ENCODE results near the gene PFKFB3.
A peak's percentile ranks its signal among the peaks of the same experiment; 100 is the strongest.

PFKFB3 gene

GRCh38 chr10:6202684-6203330 is at the start of gene PFKFB3:
TSS of gene PFKFB3 (plus strand) at chr10:6202932. CDS start at chr10:6203261, 329 bp downstream.
- WGBS (ENCODE audit: insufficient coverage, insufficient read length): no CpG with 5 or more reads among the region's 75 CpGs
- Histone ChIP-seq H3K4me1 (ENCODE audit: control insufficient read depth, insufficient read depth, low read length) (peaks cover 4% of the 10 kb centered on the region; the same call in 1 of the 2 replicates), H3K9me3 (ENCODE audit: control insufficient read depth, insufficient read depth, low read length) (no peaks in the 10 kb centered on the region), H3K27ac (ENCODE audit: low read length) (no peak within 1 kb of the TSS), H3K27me3 (ENCODE audit: control insufficient read depth, insufficient read depth, low read length) (peaks cover 25% of the 10 kb centered on the region), H3K36me3 (ENCODE audit: control insufficient read depth, insufficient read depth, low read length) (no peaks in the 10 kb centered on the region), H3K4me3 (ENCODE audit: low read length) (peak within 1 kb of the TSS; percentile 69)
- DNase-seq (ENCODE audit: low read depth, low spot score): peak; percentile 81

GRCh38 chr10:6153845-6154244 is 48.9 kb upstream of the PFKFB3 start:
- WGBS (ENCODE audit: insufficient coverage, insufficient read length): no CpG with 5 or more reads among the region's 7 CpGs
- H3K4me1 ChIP-seq (ENCODE audit: control insufficient read depth, insufficient read depth, low read length): no peaks in the 10 kb centered on the region

DNA sequence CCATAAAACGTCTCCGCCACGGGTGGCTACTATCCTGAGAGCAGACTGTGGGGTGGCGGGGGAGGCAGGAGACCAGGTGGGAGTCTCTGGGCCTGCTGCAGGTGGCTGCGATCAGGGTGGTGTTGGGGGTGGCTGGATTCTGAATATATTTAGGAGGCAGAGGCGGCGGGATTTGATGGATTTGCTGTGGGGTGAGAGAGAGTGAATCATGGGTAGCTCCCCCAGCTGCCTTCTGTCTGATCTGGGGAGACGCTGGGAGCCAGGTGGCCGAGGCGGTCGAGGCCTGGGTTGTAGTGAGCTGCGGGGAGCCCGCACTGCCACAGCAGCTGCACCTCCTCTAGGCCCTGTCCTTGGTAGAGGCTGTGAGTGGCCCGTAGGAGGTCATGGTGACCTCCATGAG is 48.2 kb upstream of the PFKFB3 start:
- Histone ChIP-seq H3K36me3 (ENCODE audit: control insufficient read depth, insufficient read depth, low read length) (no peaks in the 10 kb centered on the region), H3K4me1 (ENCODE audit: control insufficient read depth, insufficient read depth, low read length) (no peaks in the 10 kb centered on the region), H3K4me3 (ENCODE audit: low read length) (no peak overlapping the region), H3K27me3 (ENCODE audit: control insufficient read depth, insufficient read depth, low read length) (no peaks in the 10 kb centered on the region), H3K9me3 (ENCODE audit: control insufficient read depth, insufficient read depth, low read length) (no peaks in the 10 kb centered on the region), H3K27ac (ENCODE audit: low read length) (no peak overlapping the region)
- no CpG with 5 or more reads among the region's 14 CpGs for WGBS (ENCODE audit: insufficient coverage, insufficient read length)
- DNase-seq (ENCODE audit: low read depth, low spot score): no peak

More at GRCh38 chr10:6153845-6154244, 48.9 kb upstream of the PFKFB3 start:
- no peak overlapping the region for H3K27ac ChIP-seq (ENCODE audit: low read length)
- H3K9me3 ChIP-seq (ENCODE audit: control insufficient read depth, insufficient read depth, low read length): no peaks in the 10 kb centered on the region
- no peak for DNase-seq (ENCODE audit: low read depth, low spot score)
- H3K4me3 ChIP-seq (ENCODE audit: low read length): no peak overlapping the region
- no peaks in the 10 kb centered on the region for H3K36me3 ChIP-seq (ENCODE audit: control insufficient read depth, insufficient read depth, low read length)
- H3K27me3 ChIP-seq (ENCODE audit: control insufficient read depth, insufficient read depth, low read length): no peaks in the 10 kb centered on the region

DNA sequence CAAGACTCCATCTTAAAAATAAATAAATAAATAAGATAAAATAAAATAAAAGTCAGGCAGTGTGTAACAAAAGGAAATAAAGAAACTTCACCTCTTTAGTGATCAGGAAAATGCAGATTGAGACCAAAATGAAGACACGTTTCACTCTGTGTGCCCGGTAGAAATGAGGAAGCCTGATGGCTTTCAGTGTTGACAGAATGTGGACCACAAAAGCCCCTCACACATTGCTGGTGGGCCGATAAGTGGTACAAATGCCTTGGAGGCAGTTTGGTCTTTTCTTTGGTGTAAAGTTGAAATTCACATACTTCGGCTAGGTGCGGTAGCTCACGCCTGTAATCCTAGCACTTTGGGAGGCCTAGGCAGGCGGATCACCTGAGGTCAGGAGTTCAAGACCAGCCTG is 44.5 kb upstream of the PFKFB3 start:
- Histone ChIP-seq H3K27ac (ENCODE audit: low read length) (no peak overlapping the region), H3K36me3 (ENCODE audit: control insufficient read depth, insufficient read depth, low read length) (no peaks in the 10 kb centered on the region), H3K4me3 (ENCODE audit: low read length) (no peak overlapping the region), H3K27me3 (ENCODE audit: control insufficient read depth, insufficient read depth, low read length) (no peaks in the 10 kb centered on the region), H3K4me1 (ENCODE audit: control insufficient read depth, insufficient read depth, low read length) (no peaks in the 10 kb centered on the region), H3K9me3 (ENCODE audit: control insufficient read depth, insufficient read depth, low read length) (no peaks in the 10 kb centered on the region)
- no CpG with 5 or more reads among the region's 7 CpGs for WGBS (ENCODE audit: insufficient coverage, insufficient read length)
- no peak for DNase-seq (ENCODE audit: low read depth, low spot score)

GRCh38 chr10:6161921-6162320 is 40.8 kb upstream of the PFKFB3 start:
- no peak overlapping the region for H3K27ac ChIP-seq (ENCODE audit: low read length)
- WGBS (ENCODE audit: insufficient coverage, insufficient read length): no CpG with 5 or more reads among the region's 3 CpGs
- DNase-seq (ENCODE audit: low read depth, low spot score): no peak
- H3K4me3 ChIP-seq (ENCODE audit: low read length): no peak overlapping the region
- no peaks in the 10 kb centered on the region for H3K4me1 ChIP-seq (ENCODE audit: control insufficient read depth, insufficient read depth, low read length)
- H3K9me3 ChIP-seq (ENCODE audit: control insufficient read depth, insufficient read depth, low read length): no peaks in the 10 kb centered on the region
- H3K27me3 ChIP-seq (ENCODE audit: control insufficient read depth, insufficient read depth, low read length): no peaks in the 10 kb centered on the region
- H3K36me3 ChIP-seq (ENCODE audit: control insufficient read depth, insufficient read depth, low read length): peaks cover 3% of the 10 kb centered on the region; the same call in 1 of the 2 replicates

DNA sequence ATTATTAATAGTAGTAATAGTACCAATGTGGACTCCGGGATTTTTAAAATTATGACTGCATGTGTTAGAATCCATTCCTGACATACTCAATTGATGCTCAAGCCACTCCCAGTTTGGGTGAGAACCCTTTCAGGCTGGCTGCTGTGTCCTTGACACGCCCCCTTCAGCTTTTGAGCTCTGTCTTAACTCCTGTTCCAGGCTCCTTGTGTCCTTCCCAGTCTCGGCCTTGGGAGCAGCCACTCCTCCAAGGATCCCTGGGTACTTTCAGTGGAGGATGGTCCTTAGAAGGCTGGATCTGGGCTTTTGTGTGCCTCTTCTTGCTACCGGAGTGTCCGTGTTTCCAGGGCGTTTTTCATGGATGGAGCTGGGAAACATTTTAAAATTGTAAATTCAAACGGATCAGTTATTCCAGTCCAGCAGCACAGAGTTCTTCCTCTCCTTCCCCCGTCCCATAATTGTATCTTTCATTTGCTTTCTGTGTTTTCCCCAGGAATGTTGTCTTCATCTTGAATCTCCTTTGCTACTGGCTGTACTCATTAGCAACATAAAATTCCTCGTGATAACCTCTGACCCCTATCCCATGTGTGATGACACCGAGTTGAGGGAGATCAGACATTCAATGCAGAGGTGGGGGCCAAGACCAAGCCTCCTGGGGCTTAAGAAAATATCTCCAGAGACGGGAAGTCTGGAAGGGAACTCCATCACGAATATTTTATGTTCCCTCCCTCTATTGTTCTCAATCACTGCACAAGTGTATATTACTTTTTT is 40.0 kb upstream of the PFKFB3 start:
- H3K9me3 ChIP-seq (ENCODE audit: control insufficient read depth, insufficient read depth, low read length): no peaks in the 10 kb centered on the region
- no peaks in the 10 kb centered on the region for H3K4me1 ChIP-seq (ENCODE audit: control insufficient read depth, insufficient read depth, low read length)
- no CpG with 5 or more reads among the region's 12 CpGs for WGBS (ENCODE audit: insufficient coverage, insufficient read length)
- H3K4me3 ChIP-seq (ENCODE audit: low read length): no peak overlapping the region
- no peak for DNase-seq (ENCODE audit: low read depth, low spot score)
- peaks cover 3% of the 10 kb centered on the region; the same call in 1 of the 2 replicates for H3K36me3 ChIP-seq (ENCODE audit: control insufficient read depth, insufficient read depth, low read length)
- H3K27ac ChIP-seq (ENCODE audit: low read length): no peak overlapping the region
- no peaks in the 10 kb centered on the region for H3K27me3 ChIP-seq (ENCODE audit: control insufficient read depth, insufficient read depth, low read length)

- Histone ChIP-seq H3K9me3 (ENCODE audit: control insufficient read depth, insufficient read depth, low read length) (no peaks in the 10 kb centered on the region), H3K36me3 (ENCODE audit: control insufficient read depth, insufficient read depth, low read length) (peaks cover 3% of the 10 kb centered on the region; the same call in 1 of the 2 replicates), H3K27ac (ENCODE audit: low read length) (no peak overlapping the region), H3K4me1 (ENCODE audit: control insufficient read depth, insufficient read depth, low read length) (no peaks in the 10 kb centered on the region), H3K27me3 (ENCODE audit: control insufficient read depth, insufficient read depth, low read length) (no peaks in the 10 kb centered on the region), H3K4me3 (ENCODE audit: low read length) (0 out of 2 replicates have a peak overlapping the region, but pooled peaks have one; percentile 5)
- no CpG with 5 or more reads among the region's 91 CpGs for WGBS (ENCODE audit: insufficient coverage, insufficient read length)
- DNase-seq (ENCODE audit: low read depth, low spot score): no peak
Observed at GRCh38 chr10:6163364-6164270, 39.1 kb upstream of the PFKFB3 start.

GRCh38 chr10:6164271-6165095 is 38.2 kb upstream of the PFKFB3 start:
- no CpG with 5 or more reads among the region's 16 CpGs for WGBS (ENCODE audit: insufficient coverage, insufficient read length)
- Histone ChIP-seq H3K27ac (ENCODE audit: low read length) (no peak overlapping the region), H3K9me3 (ENCODE audit: control insufficient read depth, insufficient read depth, low read length) (no peaks in the 10 kb centered on the region), H3K4me3 (ENCODE audit: low read length) (0 out of 2 replicates have a peak overlapping the region, but pooled peaks have one; percentile 5), H3K36me3 (ENCODE audit: control insufficient read depth, insufficient read depth, low read length) (peaks cover 3% of the 10 kb centered on the region; the same call in 1 of the 2 replicates), H3K4me1 (ENCODE audit: control insufficient read depth, insufficient read depth, low read length) (no peaks in the 10 kb centered on the region), H3K27me3 (ENCODE audit: control insufficient read depth, insufficient read depth, low read length) (no peaks in the 10 kb centered on the region)
- no peak for DNase-seq (ENCODE audit: low read depth, low spot score)

DNA sequence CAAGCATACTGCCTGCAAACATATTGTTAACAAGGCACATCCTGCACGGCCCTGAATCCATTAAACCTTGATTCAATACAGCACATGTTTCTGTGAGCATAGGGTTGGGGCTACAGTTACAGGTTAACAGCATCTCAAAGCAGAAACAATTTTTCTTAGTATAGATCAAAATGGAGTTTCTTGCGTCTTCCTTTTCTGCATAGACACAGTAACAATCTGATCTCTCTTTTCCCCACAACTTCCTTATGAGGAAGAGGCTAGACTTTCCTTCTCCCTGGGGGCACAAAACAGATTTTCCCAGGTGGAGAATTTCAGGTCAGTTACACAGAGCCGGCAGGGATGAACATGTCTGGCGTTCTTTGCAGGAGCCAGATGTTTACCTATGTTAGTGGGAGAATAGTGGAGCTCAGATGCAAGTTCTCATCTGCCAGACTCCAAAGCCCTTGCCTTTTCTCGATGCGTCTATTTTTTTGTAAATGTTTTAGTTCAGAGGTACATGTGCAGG is 37.5 kb upstream of the PFKFB3 start:
- H3K36me3 ChIP-seq (ENCODE audit: control insufficient read depth, insufficient read depth, low read length): peaks cover 3% of the 10 kb centered on the region; the same call in 1 of the 2 replicates
- no CpG with 5 or more reads among the region's 6 CpGs for WGBS (ENCODE audit: insufficient coverage, insufficient read length)
- no peak for DNase-seq (ENCODE audit: low read depth, low spot score)
- H3K27me3 ChIP-seq (ENCODE audit: control insufficient read depth, insufficient read depth, low read length): no peaks in the 10 kb centered on the region
- no peaks in the 10 kb centered on the region for H3K9me3 ChIP-seq (ENCODE audit: control insufficient read depth, insufficient read depth, low read length)
- H3K4me1 ChIP-seq (ENCODE audit: control insufficient read depth, insufficient read depth, low read length): no peaks in the 10 kb centered on the region
- H3K4me3 ChIP-seq (ENCODE audit: low read length): no peak overlapping the region
- H3K27ac ChIP-seq (ENCODE audit: low read length): no peak overlapping the region
